ENCODE results near the gene SLC22A17. TPM values are rescaled to one million over a fixed set of nuclear protein-coding genes. Genes with fewer than 3 reads are reported as not detected.
A peak's percentile ranks its signal among the peaks of the same experiment; 100 is the strongest.

SLC22A17 gene
- total and polyA plus RNA-seq, 2 experiments from 2014 or later: 16.5 to 42.3 TPM

GRCh38 chr14:23381871-23382270, 29.2 kb upstream of the SLC22A17 start:
- Histone ChIP-seq H3K4me1 (ENCODE audit: insufficient read depth) (no peaks in the 10 kb centered on the region), H3K9ac (no peak overlapping the region), H3K4me3 (no peak overlapping the region), H3K4me2 (ENCODE audit: unreplicated experiment) (no peak overlapping the region), H3K27me3 (replicated peaks; ENCODE audit: insufficient read depth) (peaks cover 22% of the 10 kb centered on the region; the same call in 1 of the 2 replicates), H2AFZ (no peak overlapping the region), H3F3A (ENCODE audit: insufficient read depth) (no peaks in the 10 kb centered on the region), H3K79me2 (ENCODE audit: insufficient read depth) (no peaks in the 10 kb centered on the region), H3K9me3 (ENCODE audit: low read depth) (no peaks in the 10 kb centered on the region), H3K27ac (no peak overlapping the region), H4K20me1 (ENCODE audit: insufficient read depth) (no peaks in the 10 kb centered on the region), H3K9me2 (ENCODE audit: insufficient read depth) (no peaks in the 10 kb centered on the region), H3K36me3 (ENCODE audit: low read depth) (no peaks in the 10 kb centered on the region)
- no peak for TF ChIP-seq EZH2 (IDR thresholded peaks at IDR 0.05; ENCODE audit: insufficient read depth, poor library complexity, severe bottlenecking)
- in situ Hi-C loops (cut with MboI): no loop called here
- DNase-seq: no peak
- WGBS, 2 experiments (ENCODE audit: low coverage in 1 of 2, low lambda C conversion rate in 2 of 2, missing lambda C conversion rate in 2 of 2): 41 to 43% methylated on average over 3 of the region's 3 CpGs

- no peaks in the 10 kb centered on the region for H3K4me1 ChIP-seq (ENCODE audit: insufficient read depth)
- in situ Hi-C loops (cut with MboI): no loop called here
- no peak overlapping the region for H3K4me2 ChIP-seq (ENCODE audit: unreplicated experiment)
- no peaks in the 10 kb centered on the region for H3K79me2 ChIP-seq (ENCODE audit: insufficient read depth)
- no peaks in the 10 kb centered on the region for H4K20me1 ChIP-seq (ENCODE audit: insufficient read depth)
- TF ChIP-seq EZH2phosphoT487 (IDR thresholded peaks at IDR 0.05; ENCODE audit: insufficient read depth, low read depth) (no peak), EZH2 (IDR thresholded peaks at IDR 0.05; ENCODE audit: insufficient read depth, poor library complexity, severe bottlenecking) (no peak)
- no peaks in the 10 kb centered on the region for H3K9me2 ChIP-seq (ENCODE audit: insufficient read depth)
- no peak for DNase-seq
- H3K27ac ChIP-seq: no peak overlapping the region
- no peaks in the 10 kb centered on the region for H3K9me3 ChIP-seq (ENCODE audit: low read depth)
- H3K4me3 ChIP-seq: no peak overlapping the region
- H3F3A ChIP-seq (ENCODE audit: insufficient read depth): no peaks in the 10 kb centered on the region
- no peaks in the 10 kb centered on the region for H3K36me3 ChIP-seq (ENCODE audit: low read depth)
- peaks cover 21% of the 10 kb centered on the region; the same call in 1 of the 2 replicates for H3K27me3 ChIP-seq (replicated peaks; ENCODE audit: insufficient read depth)
- no peak overlapping the region for H2AFZ ChIP-seq
- 49% methylated on average over 4 of the region's 4 CpGs for WGBS, 2 experiments (ENCODE audit: low coverage in 1 of 2, low lambda C conversion rate in 2 of 2, missing lambda C conversion rate in 2 of 2)
- H3K9ac ChIP-seq: no peak overlapping the region
These were observed 28.3 kb upstream of the SLC22A17 start for GRCh38 chr14:23380976-23381375.

- no peaks in the 10 kb centered on the region for H3F3A ChIP-seq (ENCODE audit: insufficient read depth)
- H3K9me2 ChIP-seq (ENCODE audit: insufficient read depth): no peaks in the 10 kb centered on the region
- H3K4me3 ChIP-seq: no peak overlapping the region
- H3K27ac ChIP-seq: no peak overlapping the region
- no peaks in the 10 kb centered on the region for H3K4me1 ChIP-seq (ENCODE audit: insufficient read depth)
- DNase-seq: no peak
- no peak for TF ChIP-seq EZH2 (IDR thresholded peaks at IDR 0.05; ENCODE audit: insufficient read depth, poor library complexity, severe bottlenecking)
- TF ChIP-seq EZH2phosphoT487 (IDR thresholded peaks at IDR 0.05; ENCODE audit: insufficient read depth, low read depth): no peak
- no peak overlapping the region for H2AFZ ChIP-seq
- no peaks in the 10 kb centered on the region for H3K79me2 ChIP-seq (ENCODE audit: insufficient read depth)
- no peak overlapping the region for H3K9ac ChIP-seq
- WGBS, 2 experiments (ENCODE audit: low coverage in 1 of 2, low lambda C conversion rate in 2 of 2, missing lambda C conversion rate in 2 of 2): 10 to 12% methylated on average over 16 of the region's 16 CpGs
- H3K9me3 ChIP-seq (ENCODE audit: low read depth): no peaks in the 10 kb centered on the region
- H3K36me3 ChIP-seq (ENCODE audit: low read depth): no peaks in the 10 kb centered on the region
- H4K20me1 ChIP-seq (ENCODE audit: insufficient read depth): no peaks in the 10 kb centered on the region
- in situ Hi-C loops (cut with MboI): no loop called here
- peaks cover 15% of the 10 kb centered on the region; the same call in 1 of the 2 replicates for H3K27me3 ChIP-seq (replicated peaks; ENCODE audit: insufficient read depth)
- H3K4me2 ChIP-seq (ENCODE audit: unreplicated experiment): no peak overlapping the region
These were observed 27.7 kb upstream of the SLC22A17 start for GRCh38 chr14:23380197-23380914.

GRCh38 chr14:23379366-23380196, 26.9 kb upstream of the SLC22A17 start:
- Histone ChIP-seq H3K4me1 (ENCODE audit: insufficient read depth) (no peaks in the 10 kb centered on the region), H4K20me1 (ENCODE audit: insufficient read depth) (no peaks in the 10 kb centered on the region), H3K9me3 (ENCODE audit: low read depth) (no peaks in the 10 kb centered on the region), H3K27me3 (replicated peaks; ENCODE audit: insufficient read depth) (peaks cover 12% of the 10 kb centered on the region; the same call in 1 of the 2 replicates), H3F3A (ENCODE audit: insufficient read depth) (no peaks in the 10 kb centered on the region), H3K4me2 (ENCODE audit: unreplicated experiment) (no peak overlapping the region), H3K9ac (no peak overlapping the region), H2AFZ (no peak overlapping the region), H3K79me2 (ENCODE audit: insufficient read depth) (no peaks in the 10 kb centered on the region), H3K27ac (no peak overlapping the region), H3K9me2 (ENCODE audit: insufficient read depth) (no peaks in the 10 kb centered on the region), H3K4me3 (no peak overlapping the region), H3K36me3 (ENCODE audit: low read depth) (no peaks in the 10 kb centered on the region)
- WGBS, 2 experiments (ENCODE audit: low coverage in 1 of 2, low lambda C conversion rate in 2 of 2, missing lambda C conversion rate in 2 of 2): 25 to 27% methylated on average over 12 of the region's 12 CpGs
- in situ Hi-C loops (cut with MboI): no loop called here
- peak; percentile 63 for DNase-seq
- no peak for TF ChIP-seq EZH2phosphoT487 (IDR thresholded peaks at IDR 0.05; ENCODE audit: insufficient read depth, low read depth)
- TF ChIP-seq EZH2 (IDR thresholded peaks at IDR 0.05; ENCODE audit: insufficient read depth, poor library complexity, severe bottlenecking): no peak
